Measurements from ENCODE around the gene SUPT5H. TPM values are rescaled to one million over a fixed set of nuclear protein-coding genes. Genes with fewer than 3 reads are reported as not detected.

SUPT5H gene
- total RNA-seq, 1 experiment from 2014 or later: 59.9 TPM

DNA sequence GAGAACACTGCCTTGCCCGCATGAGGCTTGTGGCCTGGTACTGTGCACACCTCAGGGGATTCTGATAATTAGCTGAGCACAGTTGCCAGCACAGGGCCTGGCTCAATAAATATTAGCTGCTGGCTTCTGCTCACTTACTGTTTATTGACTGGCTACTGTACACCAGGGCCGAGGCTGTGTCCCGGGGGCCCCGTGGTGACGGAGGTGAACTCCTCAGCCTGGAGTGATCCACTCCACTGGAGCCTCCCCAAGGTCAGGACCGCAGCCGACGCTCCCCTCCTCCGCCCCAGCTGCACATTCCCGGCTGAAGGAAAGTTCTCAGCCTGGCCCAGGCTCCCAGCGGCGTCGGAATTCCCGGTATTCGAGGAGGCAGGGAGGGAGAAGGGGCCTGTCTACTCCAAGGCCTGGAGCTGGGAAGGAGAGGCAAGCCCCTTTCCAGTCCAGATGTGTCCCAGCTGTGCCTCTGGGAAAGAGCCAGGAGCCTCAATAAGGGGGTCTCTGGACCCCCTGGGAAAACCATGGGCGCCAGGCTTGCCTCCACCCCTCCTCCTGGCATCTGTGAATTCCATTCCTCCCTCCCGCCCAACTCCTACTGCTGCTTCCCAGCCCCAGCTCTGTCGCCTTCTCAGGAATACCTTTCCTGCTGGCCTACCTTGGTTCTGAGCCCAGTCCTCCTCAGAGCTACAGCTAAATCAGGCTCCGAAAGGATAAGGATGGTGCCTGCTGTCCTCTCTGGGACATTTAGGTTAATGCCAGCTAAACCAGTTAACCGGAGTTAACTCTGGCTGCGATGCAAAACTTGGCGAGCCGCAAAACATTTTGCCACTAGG is 16.9 kb upstream of the SUPT5H start:
- Histone ChIP-seq H3K9me3 (ENCODE audit: low read length) (no peaks in the 10 kb centered on the region), H3K36me3 (ENCODE audit: low read depth, low read length) (peaks cover 13% of the 10 kb centered on the region), H3F3A (ENCODE audit: low read length, unreplicated experiment) (peaks cover 12% of the 10 kb centered on the region), H3K4me1 (ENCODE audit: insufficient read depth, low read length) (peaks cover 14% of the 10 kb centered on the region), H3K27me3 (ENCODE audit: low read length) (no peaks in the 10 kb centered on the region), H3K4me3 (ENCODE audit: low read length) (no peak overlapping the region), H3K9ac (ENCODE audit: low read length) (no peak overlapping the region), H3K9me2 (replicated peaks; ENCODE audit: low read length) (no peaks in the 10 kb centered on the region), H3K79me2 (ENCODE audit: low read length) (peaks cover 8% of the 10 kb centered on the region), H2AFZ (ENCODE audit: low read length) (no peak overlapping the region), H4K20me1 (ENCODE audit: low read length) (peaks cover 7% of the 10 kb centered on the region), H3K27ac (ENCODE audit: low read length) (no peak overlapping the region; the same call in 1 of the 2 replicates), H3K4me2 (ENCODE audit: low read length) (no peak overlapping the region)
- DNase-seq (no peak), ATAC-seq (no peak)
- TF ChIP-seq EZH2 (IDR thresholded peaks at IDR 0.05; ENCODE audit: low read length, unreplicated experiment) (no peak), EZH2phosphoT487 (IDR thresholded peaks at IDR 0.05; ENCODE audit: borderline replicate concordance, low read length) (no peak)
- TF ChIP-seq, protein P1, sequence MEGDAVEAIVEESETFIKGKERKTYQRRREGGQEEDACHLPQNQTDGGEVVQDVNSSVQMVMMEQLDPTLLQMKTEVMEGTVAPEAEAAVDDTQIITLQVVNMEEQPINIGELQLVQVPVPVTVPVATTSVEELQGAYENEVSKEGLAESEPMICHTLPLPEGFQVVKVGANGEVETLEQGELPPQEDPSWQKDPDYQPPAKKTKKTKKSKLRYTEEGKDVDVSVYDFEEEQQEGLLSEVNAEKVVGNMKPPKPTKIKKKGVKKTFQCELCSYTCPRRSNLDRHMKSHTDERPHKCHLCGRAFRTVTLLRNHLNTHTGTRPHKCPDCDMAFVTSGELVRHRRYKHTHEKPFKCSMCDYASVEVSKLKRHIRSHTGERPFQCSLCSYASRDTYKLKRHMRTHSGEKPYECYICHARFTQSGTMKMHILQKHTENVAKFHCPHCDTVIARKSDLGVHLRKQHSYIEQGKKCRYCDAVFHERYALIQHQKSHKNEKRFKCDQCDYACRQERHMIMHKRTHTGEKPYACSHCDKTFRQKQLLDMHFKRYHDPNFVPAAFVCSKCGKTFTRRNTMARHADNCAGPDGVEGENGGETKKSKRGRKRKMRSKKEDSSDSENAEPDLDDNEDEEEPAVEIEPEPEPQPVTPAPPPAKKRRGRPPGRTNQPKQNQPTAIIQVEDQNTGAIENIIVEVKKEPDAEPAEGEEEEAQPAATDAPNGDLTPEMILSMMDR (conservative IDR thresholded peaks at IDR 0.05; ENCODE audit: low read depth, low read length): no peak
- ChIA-PET POLR2A (ENCODE audit: unreplicated experiment) (no interaction called here), CTCF (no interaction called here)
- intact Hi-C loops (cut with micrococcal nuclease): no loop called here
- BruUV-seq (replicated peaks): no TSS peak

DNA sequence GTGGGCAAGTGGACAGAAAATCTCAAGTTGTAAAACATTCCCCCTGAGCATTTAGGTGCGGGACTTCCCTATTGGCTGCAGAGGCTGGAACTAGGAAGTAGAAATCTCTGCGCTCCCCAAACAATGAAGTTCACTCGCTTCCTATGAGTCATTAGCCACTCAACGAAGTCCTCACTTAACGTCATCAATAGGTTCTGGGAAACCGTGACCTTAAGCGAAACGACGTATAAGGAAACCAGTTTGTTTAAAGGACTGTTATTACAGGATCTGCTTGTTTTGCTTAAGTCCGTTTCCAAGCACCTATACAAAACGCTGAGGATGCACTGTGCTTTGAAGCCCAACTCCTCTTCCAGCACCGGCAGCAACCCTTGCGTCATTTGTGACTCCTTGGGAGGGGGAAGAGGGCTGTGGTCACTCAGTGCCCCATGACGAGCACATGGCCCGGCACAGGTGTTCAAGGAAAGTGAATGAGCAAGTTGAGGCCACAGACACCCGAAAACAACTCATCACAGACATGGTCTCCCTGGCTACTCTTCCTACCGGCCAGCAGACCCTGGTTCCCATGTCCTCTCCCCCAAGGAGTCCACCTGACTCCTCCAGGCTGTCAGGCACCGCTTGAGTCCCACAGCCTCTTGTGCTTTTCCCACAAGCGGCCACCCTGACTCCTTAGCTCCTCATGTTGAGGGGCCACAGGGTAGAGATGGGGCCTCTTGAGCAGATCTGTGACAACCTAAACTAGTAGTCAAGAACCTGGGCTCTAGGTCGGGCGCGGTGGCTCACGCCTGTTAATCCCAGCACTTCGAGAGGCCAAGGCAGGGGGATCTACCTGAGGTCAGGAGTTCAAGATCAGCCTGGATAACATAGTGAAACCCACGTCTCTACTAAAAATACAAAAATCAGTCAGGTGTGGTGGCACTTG is 14.4 kb upstream of the SUPT5H start:
- H3K27ac ChIP-seq (ENCODE audit: low read length): peak overlapping the region; percentile 100
- H3K4me1 ChIP-seq (ENCODE audit: insufficient read depth, low read length): peaks cover 25% of the 10 kb centered on the region
- H3K9me3 ChIP-seq (ENCODE audit: low read length): no peaks in the 10 kb centered on the region
- BruUV-seq (replicated peaks): TSS peak; percentile 72
- no peaks in the 10 kb centered on the region for H3K9me2 ChIP-seq (replicated peaks; ENCODE audit: low read length)
- ChIA-PET POLR2A (ENCODE audit: unreplicated experiment) (no interaction called here), CTCF (no interaction called here)
- TF ChIP-seq, protein P1 (conservative IDR thresholded peaks at IDR 0.05; ENCODE audit: low read depth, low read length): no peak
- TF ChIP-seq EZH2 (IDR thresholded peaks at IDR 0.05; ENCODE audit: low read length, unreplicated experiment): no peak
- no peak for TF ChIP-seq EZH2phosphoT487 (IDR thresholded peaks at IDR 0.05; ENCODE audit: borderline replicate concordance, low read length)
- H3K9ac ChIP-seq (ENCODE audit: low read length): peak overlapping the region; percentile 94
- H3K4me3 ChIP-seq (ENCODE audit: low read length): no peak overlapping the region
- peaks cover 32% of the 10 kb centered on the region for H3K79me2 ChIP-seq (ENCODE audit: low read length)
- ATAC-seq (peak; percentile 82), DNase-seq (peak; percentile 93)
- peak overlapping the region; percentile 63 for H3K4me2 ChIP-seq (ENCODE audit: low read length)
- peaks cover 30% of the 10 kb centered on the region for H3K36me3 ChIP-seq (ENCODE audit: low read depth, low read length)
- intact Hi-C loops (cut with micrococcal nuclease): loop anchor here (2.0 kb wide), 1 partner anchor 18 kb away; the partner anchor contains the start of gene PLEKHG2
- H4K20me1 ChIP-seq (ENCODE audit: low read length): peaks cover 21% of the 10 kb centered on the region
- peaks cover 27% of the 10 kb centered on the region for H3F3A ChIP-seq (ENCODE audit: low read length, unreplicated experiment)
- H2AFZ ChIP-seq (ENCODE audit: low read length): no peak overlapping the region
- no peaks in the 10 kb centered on the region for H3K27me3 ChIP-seq (ENCODE audit: low read length)
